NCI-H526 (cell line): ENCODE results near the gene PCDHGA8.
A peak's percentile ranks its signal among the peaks of the same experiment; 100 is the strongest.
"Not testable (repeated sequence)": the region's sequence is repeated elsewhere in the genome, so short reads cannot be mapped to it uniquely, and the experiment has no call there.

Experiments
- DNase-seq, 2 experiments: peaks; one replicate each; lab custom pipeline; 2025; lab: John Stamatoyannopoulos, UW

PCDHGA8 gene

DNA sequence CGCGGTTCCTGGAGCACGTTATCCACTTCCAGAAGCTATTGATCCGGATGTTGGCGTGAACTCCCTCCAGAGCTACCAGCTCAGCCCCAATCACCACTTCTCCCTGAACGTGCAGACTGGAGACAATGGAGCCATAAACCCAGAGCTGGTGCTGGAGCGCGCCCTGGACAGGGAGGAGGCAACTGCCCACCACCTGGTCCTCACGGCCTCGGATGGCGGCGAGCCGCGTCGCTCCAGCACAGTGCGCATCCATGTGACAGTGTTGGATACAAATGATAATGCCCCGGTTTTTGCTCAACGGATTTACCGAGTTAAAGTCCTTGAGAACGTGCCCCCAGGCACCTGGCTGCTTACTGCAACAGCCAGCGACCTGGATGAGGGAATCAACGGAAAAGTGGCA, 11.0 kb downstream of the PCDHGA8 start:
- DNase-seq: no peak

DNA sequence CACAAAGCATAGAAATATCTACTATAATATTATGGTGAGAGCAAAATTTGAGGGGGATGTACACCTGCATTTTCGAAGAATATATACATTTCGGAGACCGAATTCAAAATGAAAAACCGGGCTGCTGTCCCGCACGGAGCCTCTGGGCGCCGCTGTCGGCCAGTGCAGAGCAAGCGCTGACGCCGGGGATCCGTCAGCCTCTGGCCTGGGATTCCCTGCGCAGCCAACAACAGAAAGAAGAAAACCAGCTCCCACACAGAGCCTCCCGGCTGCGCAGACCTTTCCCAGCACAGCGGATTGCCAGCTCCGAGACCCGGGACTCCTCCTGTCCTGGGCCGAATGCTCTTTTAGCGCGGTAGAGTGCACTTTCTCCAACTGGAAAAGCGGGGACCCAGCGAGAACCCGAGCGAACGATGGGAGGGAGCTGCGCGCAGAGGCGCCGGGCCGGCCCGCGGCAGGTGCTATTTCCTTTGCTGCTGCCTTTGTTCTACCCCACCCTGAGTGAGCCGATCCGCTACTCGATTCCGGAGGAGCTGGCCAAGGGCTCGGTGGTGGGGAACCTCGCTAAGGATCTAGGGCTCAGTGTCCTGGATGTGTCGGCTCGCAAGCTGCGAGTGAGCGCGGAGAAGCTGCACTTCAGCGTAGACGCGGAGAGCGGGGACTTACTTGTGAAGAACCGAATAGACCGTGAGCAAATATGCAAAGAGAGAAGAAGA, 15.5 kb downstream of the PCDHGA8 start, which contains the start of gene PCDHGB6:
Gene PCDHGB6, plus strand, starts transcription at position 232 of the 716 bp plus-strand sequence. Its CDS starts 182 bp downstream, at position 414.
- peak in 1 of 2 experiments; percentile 23 for DNase-seq

DNA sequence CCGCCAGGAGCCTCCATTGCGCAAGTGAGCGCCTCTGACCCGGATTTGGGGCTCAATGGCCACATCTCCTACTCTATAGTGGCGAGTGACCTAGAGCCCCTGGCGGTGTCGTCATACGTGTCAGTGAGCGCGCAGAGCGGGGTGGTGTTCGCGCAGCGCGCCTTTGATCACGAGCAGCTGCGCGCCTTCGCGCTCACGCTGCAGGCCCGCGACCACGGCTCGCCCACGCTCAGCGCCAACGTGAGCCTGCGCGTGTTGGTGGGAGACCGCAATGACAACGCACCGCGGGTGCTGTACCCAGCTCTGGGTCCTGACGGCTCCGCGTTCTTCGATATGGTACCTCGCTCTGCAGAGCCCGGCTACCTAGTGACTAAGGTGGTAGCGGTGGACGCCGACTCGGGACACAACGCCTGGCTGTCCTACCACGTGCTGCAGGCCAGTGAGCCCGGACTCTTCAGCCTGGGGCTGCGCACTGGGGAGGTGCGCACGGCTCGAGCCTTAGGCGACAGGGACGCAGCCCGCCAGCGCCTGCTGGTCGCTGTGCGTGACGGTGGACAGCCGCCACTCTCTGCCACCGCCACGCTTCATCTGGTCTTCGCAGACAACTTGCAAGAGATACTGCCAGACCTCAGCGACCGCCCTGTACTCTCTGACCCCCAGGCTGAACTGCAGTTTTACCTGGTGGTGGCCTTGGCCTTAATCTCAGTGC, 17.3 kb downstream of the PCDHGA8 start:
- DNase-seq: no peak

DNA sequence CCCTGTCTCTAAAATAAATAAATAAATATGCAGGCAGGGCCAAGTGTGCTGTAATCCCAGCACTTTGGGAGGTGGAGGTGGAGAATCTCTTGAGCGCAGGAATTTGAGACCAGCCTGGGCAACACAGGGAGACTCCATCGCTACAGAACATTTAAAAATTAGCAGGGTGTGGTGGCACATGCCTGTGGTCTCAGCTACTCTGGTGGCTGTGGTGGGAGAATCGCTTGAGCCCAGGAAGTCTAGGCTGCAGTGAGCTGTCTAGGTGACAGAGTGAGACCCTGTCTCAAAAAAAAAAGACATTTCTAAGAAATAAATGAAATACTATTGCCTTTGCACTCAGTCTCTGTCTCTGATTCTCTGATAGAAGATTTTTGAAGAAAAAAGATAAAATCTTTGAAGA, 19.1 kb downstream of the PCDHGA8 start:
- no peak for DNase-seq

DNA sequence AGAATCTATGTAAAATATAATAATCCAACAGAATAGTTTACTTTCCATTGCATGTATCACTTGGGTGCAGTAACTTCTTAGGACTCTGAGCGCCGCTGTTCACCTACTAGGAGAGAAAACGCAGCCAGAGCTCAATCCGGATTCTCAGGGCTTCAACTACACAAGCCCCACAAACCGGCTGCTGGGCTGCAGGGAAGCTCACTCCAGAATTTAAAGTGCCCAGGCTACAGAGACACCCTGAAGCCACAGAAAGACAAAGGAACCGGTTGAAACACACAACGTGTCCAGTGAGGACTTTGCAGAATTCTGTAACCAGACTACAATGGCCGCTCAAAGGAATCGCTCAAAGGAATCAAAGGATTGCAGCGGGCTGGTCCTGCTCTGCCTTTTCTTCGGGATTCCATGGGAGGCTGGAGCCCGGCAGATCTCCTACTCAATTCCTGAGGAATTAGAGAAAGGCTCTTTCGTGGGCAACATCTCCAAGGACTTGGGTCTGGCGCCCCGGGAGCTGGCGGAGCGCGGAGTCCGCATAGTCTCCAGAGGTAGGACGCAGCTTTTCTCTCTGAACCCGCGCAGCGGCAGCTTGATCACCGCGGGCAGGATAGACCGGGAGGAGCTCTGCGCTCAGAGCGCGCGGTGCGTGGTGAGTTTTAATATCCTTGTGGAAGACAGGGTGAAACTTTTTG, 20.6 kb downstream of the PCDHGA8 start, which contains the start of gene PCDHGA10:
Gene PCDHGA10, plus strand, starts transcription at position 134 of the 686 bp plus-strand sequence. Its CDS starts 189 bp downstream, at position 323.
- peak in 1 of 2 experiments; percentile 83 for DNase-seq

DNA sequence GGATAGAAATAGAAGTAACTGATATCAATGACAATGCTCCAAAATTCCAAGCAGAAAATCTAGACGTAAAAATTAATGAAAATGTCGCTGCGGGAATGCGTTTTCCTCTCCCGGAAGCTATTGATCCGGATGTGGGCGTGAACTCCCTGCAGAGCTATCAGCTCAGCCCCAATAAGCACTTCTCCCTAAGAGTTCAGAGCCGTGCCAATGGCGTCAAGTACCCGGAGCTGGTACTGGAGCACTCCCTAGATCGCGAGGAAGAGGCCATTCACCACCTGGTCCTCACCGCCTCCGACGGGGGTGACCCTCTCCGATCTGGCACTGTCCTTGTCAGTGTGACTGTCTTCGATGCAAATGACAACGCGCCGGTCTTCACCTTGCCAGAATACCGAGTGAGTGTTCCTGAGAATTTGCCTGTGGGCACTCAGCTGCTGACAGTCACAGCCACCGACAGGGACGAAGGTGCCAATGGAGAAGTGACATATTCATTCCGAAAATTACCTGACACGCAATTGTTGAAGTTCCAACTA, 21.2 kb downstream of the PCDHGA8 start:
- DNase-seq: no peak

DNA sequence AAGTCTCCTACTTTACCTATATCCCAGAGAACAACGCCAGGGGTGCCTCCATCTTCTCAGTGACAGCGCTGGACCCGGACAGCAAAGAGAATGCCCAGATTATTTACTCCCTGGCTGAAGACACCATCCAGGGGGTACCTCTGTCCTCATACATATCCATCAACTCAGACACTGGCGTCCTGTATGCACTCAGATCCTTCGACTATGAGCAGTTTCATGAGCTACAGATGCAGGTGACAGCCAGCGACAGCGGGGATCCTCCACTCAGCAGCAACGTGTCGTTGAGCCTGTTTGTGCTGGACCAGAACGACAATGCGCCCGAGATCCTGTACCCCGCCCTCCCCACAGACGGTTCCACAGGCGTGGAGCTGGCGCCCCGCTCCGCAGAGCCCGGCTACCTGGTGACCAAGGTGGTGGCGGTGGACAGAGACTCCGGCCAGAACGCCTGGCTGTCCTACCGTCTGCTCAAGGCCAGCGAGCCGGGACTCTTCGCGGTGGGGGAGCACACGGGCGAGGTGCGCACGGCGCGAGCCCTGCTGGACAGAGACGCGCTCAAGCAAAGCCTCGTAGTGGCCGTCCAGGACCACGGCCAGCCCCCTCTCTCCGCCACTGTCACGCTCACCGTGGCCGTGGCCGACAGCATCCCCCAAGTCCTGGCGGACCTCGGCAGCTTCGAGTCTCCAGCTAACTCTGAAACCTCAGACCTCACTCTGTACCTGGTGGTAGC, 22.3 kb downstream of the PCDHGA8 start:
- DNase-seq: not testable (repeated sequence)

DNA sequence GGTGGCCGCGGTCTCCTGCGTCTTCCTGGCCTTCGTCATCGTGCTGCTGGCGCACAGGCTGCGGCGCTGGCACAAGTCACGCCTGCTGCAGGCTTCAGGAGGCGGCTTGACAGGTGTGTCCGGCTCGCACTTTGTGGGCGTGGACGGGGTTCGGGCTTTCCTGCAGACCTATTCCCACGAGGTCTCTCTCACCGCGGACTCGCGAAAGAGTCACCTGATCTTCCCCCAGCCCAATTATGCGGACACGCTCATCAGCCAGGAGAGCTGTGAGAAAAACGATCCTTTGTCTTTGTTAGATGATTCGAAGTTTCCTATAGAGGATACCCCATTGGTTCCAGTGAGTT, 22.8 kb downstream of the PCDHGA8 start:
- DNase-seq: not testable (repeated sequence)

DNA sequence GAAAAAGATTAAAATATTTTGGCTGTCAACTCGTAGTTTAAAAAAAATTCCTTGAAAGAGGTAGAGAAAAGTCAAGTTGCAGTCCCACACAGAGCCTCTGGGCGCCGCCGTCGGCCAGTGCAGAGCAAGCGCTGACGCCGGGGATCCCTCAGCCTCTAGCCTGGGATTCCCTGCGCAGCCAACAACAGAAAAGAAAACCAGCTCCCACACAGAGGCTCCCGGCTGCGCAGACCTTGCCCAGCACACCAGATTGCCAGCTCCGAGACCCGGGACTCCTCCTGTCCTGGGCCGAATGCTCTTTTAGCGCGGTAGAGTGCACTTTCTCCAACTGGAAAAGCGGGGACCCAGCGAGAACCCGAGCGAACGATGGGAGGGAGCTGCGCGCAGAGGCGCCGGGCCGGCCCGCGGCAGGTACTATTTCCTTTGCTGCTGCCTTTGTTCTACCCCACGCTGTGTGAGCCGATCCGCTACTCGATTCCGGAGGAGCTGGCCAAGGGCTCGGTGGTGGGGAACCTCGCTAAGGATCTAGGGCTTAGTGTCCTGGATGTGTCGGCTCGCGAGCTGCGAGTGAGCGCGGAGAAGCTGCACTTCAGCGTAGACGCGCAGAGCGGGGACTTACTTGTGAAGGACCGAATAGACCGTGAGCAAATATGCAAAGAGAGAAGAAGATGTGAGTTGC, 25.2 kb downstream of the PCDHGA8 start, which contains the start of gene PCDHGB7:
Gene PCDHGB7, plus strand, starts transcription at position 184 of the 679 bp plus-strand sequence. Its CDS starts 183 bp downstream, at position 367.
- peak; percentile 29 to 79 for DNase-seq

DNA sequence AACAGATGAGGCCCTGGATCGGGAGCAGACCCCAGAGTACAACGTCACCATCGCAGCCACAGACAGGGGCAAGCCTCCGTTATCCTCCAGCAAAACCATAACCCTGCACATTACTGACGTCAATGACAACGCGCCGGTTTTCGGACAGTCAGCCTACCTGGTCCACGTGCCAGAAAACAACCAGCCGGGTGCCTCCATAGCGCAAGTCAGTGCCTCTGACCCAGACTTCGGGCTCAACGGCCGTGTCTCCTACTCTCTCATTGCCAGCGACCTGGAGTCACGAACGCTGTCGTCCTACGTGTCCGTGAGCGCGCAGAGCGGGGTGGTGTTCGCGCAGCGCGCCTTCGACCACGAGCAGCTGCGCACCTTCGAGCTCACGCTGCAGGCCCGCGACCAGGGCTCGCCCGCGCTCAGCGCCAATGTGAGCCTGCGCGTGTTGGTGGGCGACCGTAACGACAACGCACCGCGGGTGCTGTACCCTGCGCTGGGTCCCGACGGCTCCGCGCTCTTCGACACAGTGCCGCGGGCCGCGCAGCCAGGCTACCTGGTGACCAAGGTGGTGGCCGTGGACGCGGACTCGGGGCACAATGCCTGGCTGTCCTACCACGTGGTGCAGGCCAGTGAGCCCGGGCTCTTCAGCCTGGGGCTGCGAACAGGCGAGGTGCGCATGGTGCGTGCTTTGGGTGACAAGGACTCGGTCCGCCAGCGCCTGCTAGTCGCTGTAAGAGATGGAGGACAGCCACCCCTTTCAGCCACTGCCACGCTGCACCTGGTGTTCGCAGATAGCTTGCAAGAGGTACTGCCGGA, 26.8 kb downstream of the PCDHGA8 start:
- DNase-seq: no peak

DNA sequence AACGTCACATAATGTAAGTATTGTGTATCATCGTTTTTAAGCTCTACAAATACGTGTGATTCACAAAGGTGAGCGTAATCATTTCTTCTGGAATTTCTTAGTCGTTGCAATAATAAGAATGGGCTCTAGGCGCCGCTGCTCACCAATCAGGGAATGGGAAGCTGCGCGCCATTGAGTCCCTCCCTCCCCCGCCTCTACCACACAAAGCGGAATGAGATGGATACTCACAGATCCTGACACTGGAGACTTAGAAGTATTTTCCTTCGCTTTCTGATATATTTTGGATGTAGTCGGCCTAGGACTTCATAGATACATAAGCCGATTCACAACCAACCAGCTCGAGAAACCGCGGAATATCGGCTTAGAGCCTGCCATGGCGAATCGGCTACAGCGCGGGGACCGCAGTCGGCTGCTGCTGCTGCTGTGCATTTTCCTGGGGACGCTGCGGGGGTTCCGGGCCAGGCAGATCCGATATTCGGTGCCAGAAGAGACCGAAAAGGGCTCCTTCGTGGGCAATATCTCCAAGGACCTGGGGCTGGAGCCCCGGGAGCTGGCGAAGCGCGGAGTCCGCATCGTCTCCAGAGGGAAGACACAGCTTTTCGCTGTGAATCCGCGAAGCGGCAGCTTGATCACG, 28.5 kb downstream of the PCDHGA8 start, which contains the start of gene PCDHGA11:
Gene PCDHGA11, plus strand, starts transcription at position 197 of the 634 bp plus-strand sequence. Its CDS starts 177 bp downstream, at position 374.
- DNase-seq: peak in 1 of 2 experiments; percentile 27

DNA sequence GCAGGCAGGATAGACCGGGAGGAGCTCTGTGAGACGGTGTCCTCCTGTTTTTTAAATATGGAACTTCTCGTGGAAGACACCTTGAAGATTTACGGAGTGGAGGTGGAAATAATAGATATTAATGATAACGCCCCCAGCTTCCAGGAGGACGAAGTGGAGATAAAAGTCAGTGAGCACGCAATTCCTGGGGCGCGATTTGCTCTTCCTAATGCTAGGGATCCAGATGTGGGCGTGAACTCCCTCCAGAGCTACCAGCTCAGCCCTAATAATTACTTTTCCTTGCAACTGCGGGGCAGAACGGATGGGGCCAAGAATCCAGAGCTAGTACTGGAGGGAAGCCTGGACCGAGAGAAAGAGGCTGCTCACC, 29.0 kb downstream of the PCDHGA8 start:
- no peak for DNase-seq

DNA sequence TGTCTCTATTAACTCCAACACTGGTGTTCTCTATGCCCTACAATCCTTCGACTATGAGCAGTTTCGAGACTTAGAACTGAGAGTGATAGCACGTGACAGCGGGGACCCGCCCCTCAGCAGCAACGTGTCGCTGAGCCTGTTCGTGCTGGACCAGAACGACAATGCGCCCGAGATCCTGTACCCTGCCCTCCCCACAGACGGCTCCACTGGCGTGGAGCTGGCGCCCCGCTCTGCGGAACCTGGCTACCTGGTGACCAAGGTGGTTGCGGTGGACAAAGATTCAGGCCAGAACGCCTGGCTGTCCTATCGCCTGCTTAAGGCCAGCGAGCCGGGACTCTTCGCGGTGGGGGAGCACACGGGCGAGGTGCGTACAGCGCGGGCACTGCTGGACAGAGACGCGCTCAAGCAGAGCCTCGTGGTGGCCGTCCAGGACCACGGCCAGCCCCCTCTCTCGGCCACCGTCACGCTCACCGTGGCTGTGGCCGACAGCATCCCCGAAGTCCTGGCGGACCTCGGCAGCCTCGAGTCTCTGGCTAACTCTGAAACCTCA, 30.4 kb downstream of the PCDHGA8 start:
- DNase-seq: no peak

DNA sequence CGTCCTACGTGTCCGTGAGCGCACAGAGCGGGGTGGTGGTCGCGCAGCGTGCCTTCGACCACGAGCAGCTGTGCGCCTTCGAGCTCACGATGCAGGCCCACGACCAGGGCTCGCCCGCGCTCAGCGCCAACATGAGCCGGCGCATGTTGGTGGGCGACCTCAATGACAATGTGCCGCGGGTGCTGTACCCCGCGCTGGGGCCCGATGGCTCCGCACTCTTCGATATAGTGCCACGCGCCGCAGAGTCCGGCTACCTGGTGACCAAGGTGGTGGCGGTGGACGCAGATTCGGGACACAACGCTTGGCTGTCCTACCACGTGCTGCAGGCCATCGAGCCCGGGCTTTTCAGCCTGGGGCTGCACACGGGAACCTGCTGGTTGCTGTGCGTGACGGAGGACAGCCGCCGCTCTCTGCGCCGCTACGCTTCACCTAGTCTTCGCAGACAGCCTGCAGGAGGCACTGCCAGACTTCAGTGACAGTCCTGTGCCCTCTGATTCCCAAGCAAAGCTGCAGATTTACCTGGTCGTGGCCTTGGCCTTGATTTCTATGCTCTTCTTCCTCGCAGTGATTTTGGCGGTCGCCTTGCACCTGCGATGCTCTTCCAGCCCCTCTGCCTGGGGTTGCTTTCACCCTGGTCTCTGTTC, 35.5 kb downstream of the PCDHGA8 start:
- DNase-seq: no peak

DNA sequence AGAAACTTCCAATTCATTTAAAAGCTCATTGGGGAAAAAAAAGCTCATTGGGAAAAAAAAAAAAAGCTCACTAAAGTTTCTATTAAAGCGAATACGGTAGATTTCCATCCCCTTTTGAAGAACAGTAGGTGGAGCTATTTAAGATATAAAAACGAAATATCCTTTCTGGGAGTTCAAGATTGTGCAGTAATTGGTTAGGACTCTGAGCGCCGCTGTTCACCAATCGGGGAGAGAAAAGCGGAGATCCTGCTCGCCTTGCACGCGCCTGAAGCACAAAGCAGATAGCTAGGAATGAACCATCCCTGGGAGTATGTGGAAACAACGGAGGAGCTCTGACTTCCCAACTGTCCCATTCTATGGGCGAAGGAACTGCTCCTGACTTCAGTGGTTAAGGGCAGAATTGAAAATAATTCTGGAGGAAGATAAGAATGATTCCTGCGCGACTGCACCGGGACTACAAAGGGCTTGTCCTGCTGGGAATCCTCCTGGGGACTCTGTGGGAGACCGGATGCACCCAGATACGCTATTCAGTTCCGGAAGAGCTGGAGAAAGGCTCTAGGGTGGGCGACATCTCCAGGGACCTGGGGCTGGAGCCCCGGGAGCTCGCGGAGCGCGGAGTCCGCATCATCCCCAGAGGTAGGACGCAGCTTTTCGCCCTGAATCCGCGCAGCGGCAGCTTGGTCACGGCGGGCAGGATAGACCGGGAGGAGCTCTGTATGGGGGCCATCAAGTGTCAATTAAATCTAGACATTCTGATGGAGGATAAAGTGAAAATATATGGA, 38.1 kb downstream of the PCDHGA8 start, which contains the start of gene PCDHGA12:
Gene PCDHGA12, plus strand, starts transcription at position 176 of the 782 bp plus-strand sequence. Its CDS starts 253 bp downstream, at position 429.
- peak; percentile 83 to 91 for DNase-seq

DNA sequence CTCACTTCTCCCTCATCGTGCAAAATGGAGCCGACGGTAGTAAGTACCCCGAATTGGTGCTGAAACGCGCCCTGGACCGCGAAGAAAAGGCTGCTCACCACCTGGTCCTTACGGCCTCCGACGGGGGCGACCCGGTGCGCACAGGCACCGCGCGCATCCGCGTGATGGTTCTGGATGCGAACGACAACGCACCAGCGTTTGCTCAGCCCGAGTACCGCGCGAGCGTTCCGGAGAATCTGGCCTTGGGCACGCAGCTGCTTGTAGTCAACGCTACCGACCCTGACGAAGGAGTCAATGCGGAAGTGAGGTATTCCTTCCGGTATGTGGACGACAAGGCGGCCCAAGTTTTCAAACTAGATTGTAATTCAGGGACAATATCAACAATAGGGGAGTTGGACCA, 38.9 kb downstream of the PCDHGA8 start:
- DNase-seq: no peak

DNA sequence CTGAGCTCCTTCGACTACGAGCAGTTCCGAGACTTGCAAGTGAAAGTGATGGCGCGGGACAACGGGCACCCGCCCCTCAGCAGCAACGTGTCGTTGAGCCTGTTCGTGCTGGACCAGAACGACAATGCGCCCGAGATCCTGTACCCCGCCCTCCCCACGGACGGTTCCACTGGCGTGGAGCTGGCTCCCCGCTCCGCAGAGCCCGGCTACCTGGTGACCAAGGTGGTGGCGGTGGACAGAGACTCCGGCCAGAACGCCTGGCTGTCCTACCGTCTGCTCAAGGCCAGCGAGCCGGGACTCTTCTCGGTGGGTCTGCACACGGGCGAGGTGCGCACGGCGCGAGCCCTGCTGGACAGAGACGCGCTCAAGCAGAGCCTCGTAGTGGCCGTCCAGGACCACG, 39.9 kb downstream of the PCDHGA8 start:
- DNase-seq: not testable (repeated sequence)

DNA sequence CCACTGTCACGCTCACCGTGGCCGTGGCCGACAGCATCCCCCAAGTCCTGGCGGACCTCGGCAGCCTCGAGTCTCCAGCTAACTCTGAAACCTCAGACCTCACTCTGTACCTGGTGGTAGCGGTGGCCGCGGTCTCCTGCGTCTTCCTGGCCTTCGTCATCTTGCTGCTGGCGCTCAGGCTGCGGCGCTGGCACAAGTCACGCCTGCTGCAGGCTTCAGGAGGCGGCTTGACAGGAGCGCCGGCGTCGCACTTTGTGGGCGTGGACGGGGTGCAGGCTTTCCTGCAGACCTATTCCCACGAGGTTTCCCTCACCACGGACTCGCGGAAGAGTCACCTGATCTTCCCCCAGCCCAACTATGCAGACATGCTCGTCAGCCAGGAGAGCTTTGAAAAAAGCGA, 40.3 kb downstream of the PCDHGA8 start:
- DNase-seq: not testable (repeated sequence)
